Esophagus mucosa (tissue), 1 donor: Measurements from ENCODE around the gene COL18A1. TPM values are rescaled to one million over a fixed set of nuclear protein-coding genes. Genes with fewer than 3 reads are reported as not detected.

ENCODE experiments used
- ATAC-seq: fragments of 200-7000 bp; cut with Tn5 transposase; one replicate; pipeline ENCODE4 v1.9.1; 2020
- total RNA-seq: library from RNA; stranded (reverse); gene quantifications from one replicate; pipeline ENCODE4 v1.2.4, GENCODE V29; 2023
- donor health status: DM: yes; HTN: yes; CAD: no.

The COL18A1 gene
- total RNA-seq, 1 donor from 2014 or later = 26.7 TPM

GRCh38 chr21:45562402-45562801 lies 157.4 kb downstream of the COL18A1 start:
- ATAC-seq = no peak

GRCh38 chr21:45562965-45563364 lies 158.0 kb downstream of the COL18A1 start:
- no peak for ATAC-seq

Other genes starting within 250 kb of the COL18A1 start
- gene POFUT2, start 117.3 kb upstream of the COL18A1 start, total RNA-seq = 6.2 TPM
- 3.1 TPM for gene SLC19A1, start 137.3 kb downstream of the COL18A1 start, total RNA-seq
- gene PCBP3, start 238.6 kb downstream of the COL18A1 start, total RNA-seq = 0.72 TPM